Suppressor macrophage treated with lipopolysaccharide for 1 hour (primary cell): Measurements from ENCODE around the gene STOX2.
"Not testable (repeated sequence)": the region's sequence is repeated elsewhere in the genome, so short reads cannot be mapped to it uniquely, and the experiment has no call there.

ENCODE experiments used
- DNase-seq, 3 donors: peaks; one replicate each; pipeline ENCODE4 v3.0.0-alpha.2; 2020 to 2022

The STOX2 gene

DNA sequence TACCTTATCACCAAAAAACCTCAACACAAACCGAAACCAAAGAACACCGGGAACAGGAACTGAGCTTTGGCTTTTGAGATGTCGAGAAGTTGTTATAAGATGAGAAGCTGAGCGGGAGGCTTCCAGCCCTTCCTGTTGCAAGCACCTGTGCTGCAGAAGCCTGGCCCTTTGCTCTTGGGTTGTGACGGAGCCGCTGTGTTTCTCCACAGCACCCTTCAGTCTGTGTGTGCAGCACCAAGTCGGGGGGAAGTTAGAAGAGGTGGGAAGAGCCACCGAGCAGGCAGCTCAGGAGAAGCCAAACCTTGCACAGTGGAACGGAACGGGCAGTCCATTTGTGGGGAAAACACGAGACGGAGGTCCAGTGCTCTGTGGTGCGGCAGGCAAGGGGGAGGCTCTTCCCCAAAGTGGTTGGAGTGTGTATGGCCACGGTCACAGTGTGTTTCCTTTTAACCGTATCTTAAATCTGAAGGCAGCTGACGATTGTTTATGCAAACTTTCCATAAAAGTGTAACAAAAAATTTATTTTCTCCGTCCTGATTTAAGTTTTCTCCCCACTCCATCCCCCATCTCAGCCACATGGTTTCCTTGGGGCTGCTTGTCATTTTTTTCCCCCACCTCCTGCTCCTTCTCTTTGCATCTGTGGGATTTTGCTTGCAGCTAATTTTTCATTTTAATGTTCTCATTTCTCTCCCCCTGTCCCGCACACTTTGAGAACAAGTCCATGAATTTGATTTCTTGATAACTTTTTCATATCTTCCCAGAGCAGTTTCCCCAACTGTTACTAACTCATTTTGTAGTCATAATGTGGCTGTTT, 123.7 kb downstream of the STOX2 start:
- DNase-seq, result peak; percentile 21 to 38 (median 23)

DNA sequence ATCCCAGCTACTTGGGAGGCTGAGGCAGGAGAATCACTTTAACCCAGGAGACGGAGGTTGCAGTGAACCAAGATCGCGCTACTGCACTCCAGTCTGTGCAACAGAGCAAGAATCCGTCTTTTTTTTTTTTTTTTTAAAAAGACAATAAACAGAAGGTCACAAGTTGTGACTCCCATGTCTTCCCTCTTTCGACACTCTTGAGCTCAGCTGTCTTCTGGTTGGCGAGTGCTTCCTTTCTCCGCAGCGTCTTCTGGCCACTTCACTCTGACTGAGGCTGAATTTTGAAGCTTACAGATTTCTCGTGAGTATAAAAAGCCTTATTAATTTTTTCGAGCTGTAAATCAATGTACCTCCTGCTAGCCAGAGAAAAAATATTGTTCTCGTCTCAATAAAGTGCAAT, 124.9 kb downstream of the STOX2 start:
- DNase-seq, result peak; percentile 18 to 53 (median 35)

DNA sequence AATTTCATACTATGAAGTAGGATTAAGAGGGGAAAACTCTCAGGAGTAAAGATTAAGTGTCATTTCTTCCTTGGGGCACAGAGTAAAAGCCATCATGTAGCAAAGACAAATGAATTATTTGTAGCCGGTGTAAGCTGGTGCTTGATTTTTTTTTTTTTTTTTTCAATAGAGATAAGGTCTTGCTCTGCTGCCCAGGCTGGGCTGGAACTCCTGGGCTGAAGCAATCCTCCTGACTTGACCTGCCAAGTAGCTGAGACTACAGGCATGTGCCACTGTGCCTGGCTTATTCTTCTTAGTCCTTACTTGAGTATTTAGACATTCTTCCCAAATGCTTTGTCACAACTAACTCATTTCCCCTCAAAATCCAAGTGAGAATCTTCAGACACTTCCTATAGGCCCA, 125.7 kb downstream of the STOX2 start:
- no peak for DNase-seq

DNA sequence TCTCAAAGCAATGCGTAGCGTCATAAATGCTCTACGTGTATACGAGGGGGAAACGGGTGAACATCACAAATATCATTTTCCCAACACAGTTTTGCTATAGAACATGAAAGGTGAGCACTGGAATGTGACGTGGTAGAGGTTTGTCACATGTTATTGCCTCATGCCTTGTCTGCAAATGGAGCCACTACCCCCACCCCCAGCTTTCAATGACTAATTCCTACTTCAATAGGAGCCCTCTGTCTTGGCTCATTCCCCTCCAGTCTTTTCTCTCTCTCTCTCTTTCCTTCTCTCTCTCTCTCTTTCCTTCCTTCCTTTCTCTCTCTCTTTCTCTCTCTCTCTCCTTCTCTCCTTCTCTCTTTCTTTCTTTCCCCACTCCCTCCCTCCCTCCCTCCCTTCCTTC, 127.0 kb downstream of the STOX2 start:
- DNase-seq, result no peak

DNA sequence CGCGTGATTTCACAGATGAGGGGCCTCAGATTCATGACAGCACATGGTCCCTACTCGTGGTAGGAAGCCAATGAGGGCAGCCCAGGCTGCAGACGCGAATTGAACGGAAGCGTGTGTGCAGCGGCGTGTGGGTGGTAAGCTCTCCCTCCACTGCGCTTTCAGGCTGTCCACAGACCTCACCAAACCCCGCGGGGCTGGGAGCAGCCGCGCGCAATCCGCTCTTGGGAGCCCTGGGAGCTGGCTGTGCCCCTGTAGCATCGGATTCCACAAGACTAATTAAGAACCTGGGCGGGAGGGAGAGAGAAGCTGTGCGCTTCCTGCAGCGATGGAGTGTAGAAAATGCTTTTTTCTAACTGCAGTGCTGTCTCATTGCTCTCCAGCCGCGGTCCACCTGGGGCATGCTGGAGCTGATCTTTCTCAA, 134.9 kb downstream of the STOX2 start:
- DNase-seq, result peak; percentile 26 to 39 (median 30)

DNA sequence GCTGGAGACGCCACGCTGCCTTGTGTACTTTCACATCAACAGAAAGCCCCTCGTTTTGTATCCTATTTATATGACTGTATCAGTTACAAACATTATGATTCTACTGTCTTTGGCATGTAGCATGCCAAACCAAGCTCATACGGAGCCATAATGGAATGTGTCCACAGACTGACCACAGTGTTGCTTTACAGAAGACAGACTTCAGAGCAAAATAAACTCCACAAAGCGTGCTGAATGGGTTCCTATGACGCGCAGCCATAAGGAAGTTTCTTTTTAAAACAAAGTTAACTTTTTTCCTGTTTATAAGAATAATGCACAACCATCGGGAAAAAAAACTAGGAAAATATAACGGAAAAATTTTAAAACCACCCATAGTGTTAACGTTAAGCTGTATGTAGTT, 136.0 kb downstream of the STOX2 start:
- no peak for DNase-seq

DNA sequence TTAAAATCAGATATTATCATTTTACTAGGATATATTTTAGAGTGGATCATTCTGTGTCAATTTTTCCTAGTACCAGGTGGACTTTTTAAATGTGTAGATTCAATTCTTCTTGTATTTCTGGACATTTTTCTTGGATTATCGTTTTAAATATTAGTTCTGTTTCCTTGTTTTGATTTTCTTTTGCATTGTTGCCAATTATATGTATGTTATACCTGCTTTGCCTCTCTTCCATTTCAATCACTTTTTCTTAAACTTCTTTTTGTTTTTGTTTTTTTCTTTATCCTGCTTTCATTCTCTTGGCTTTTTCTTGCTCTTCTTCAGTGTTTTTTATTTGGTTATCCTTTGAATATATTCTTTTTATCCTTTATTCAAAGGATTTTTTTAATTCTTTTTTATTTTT, 141.0 kb downstream of the STOX2 start:
- DNase-seq, result no peak

DNA sequence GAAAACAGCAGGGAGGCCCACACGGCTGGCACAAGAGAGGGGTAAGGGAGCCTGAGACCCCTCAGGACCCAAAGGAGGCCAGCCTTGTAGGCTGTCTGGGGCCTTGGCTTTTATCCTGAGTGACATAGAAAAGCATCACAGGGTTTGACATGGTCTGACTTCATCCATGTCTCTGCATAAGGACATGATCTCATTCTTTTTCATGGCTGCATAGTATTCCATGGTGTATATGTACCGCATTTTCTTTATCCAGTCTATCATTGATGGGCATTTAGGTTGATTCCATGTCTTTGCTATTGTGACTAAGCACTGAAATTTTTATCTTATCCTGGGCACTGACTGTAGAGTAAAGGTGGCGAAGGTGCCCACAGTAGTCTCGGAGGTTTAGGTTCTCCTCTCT, 146.2 kb downstream of the STOX2 start:
- DNase-seq, result not testable (repeated sequence)

DNA sequence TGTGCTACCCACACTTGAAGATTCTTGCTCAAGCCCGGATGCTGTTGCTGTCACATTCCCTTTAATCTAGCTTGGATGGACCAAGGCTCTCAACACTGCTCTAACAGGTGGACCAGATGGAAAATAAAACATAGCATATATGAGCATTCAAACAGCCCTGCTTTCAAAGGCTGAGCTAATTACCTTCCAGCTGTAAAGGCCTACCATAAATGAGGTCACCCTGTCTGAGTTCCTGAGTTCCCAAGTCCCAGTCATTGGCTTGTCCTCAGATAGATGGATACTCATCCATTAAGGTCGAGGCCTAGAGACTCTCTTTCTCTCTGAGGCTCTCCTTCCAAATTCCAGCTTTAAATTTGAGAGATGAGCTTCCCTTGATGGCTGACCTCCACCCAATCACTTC, 147.5 kb downstream of the STOX2 start:
- DNase-seq, result no peak

DNA sequence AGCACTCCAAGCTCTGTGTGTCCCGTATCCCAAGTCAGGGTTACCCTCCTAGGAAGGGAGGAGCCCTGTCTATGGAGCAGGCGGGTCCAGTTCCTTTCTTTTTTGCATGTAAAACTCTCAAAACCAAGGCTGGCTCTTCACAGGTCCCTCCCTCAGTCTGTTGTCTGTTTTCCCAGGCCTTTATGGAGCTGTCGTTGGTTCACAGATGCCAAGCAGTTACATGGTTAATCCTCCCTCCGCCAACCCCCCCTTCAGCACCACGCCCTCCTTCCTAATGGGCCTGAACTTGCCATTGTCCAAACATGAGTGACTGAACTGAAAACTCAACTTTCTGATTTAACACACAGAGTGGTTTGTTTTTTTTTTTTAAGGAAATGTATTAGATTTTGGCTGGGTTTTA, 148.3 kb downstream of the STOX2 start:
- DNase-seq, result no peak

DNA sequence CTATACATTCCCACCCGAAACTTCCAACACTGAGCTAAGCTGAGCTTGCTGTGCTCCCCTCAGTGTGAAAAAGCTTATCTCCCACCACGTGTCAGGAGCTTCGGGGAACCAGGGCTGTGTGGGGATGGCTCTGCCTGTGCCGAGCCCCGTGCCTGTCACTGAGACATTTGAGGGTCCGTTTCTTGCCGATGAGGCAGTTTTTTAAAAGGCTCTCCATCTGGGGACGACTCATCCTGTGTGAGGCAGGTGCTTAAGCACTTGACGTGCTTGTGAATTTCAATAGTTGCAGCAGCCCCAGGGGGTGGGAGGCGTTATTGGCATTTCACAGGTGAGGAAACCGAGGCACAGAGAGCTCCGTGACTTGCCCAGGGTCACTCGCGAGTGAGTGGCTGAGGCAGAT, 151.8 kb downstream of the STOX2 start:
- DNase-seq, result no peak

DNA sequence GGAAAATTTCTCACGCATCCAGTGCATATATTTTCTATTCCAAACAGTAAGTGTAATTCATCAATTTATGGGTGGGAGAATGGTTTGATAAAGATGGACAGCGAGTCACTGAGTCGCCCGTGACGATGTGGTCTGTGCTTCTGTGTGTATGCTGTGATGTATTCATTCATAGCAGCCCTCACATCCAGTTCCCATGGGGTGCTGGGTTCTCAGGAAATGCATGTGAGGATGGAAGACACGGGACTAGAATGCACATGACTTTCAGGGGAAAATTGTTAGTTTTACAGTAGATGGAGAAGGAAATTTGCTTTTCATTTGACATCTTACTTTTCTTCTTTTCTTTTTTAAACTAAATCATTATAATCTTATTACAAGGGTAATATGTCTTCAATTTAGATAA, 152.9 kb downstream of the STOX2 start:
- no peak for DNase-seq

DNA sequence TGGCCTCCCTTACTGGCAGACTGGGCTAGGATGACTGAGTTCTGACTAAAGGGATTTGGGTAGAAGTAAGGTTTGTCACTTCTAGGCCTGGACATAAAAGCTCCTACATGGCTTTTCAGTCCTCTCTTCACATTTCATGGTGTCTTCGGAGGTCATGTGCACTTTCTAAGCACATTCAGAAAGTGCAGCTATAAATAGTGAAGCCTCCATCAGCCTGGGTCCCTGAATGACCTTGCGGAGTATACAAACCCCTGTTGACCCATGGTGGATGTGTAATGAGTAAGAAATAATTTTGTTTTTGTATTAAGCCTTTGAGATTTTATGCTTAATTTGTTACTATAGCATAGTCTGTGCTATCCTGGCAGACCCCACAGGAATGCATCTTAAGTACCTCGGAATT, 154.0 kb downstream of the STOX2 start:
- no peak for DNase-seq

DNA sequence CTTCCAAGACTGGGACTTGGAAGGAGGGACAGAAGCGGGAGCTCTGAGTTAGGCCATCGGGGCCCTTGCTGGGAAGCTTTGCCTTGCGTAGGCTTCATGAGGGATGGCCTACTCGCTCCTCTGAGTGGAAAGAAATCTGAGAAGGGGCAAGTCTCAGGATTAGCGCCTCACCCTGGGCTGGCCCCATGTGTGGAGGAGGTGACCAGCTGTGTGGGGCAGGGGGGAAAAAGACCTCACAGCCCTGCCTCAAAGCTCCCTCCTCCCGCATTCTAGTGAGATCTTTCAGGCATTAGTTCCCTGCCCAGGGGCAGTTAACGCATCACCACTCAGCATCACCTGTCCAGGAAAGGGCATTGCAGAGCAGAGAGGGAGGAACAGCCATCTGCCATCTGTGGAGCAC, 156.5 kb downstream of the STOX2 start:
- no peak for DNase-seq

DNA sequence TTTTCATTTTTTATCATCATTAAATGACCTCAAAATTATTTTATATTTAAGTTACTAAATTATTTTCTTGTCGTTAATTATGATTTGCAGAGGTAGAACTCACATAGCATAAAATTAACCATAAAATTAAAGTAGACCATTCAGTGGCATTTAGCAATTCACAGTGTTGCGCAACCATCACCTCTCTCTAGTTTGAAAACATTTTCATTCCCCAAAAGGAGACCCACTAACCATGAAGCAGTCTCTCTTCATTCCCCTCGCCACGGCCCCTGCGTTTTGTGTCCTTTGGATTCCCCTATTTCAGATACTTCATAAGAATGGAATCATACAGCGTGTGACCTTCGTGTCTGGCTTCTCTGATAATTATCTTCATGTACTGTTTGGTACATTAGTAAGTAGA, 157.7 kb downstream of the STOX2 start:
- no peak for DNase-seq

DNA sequence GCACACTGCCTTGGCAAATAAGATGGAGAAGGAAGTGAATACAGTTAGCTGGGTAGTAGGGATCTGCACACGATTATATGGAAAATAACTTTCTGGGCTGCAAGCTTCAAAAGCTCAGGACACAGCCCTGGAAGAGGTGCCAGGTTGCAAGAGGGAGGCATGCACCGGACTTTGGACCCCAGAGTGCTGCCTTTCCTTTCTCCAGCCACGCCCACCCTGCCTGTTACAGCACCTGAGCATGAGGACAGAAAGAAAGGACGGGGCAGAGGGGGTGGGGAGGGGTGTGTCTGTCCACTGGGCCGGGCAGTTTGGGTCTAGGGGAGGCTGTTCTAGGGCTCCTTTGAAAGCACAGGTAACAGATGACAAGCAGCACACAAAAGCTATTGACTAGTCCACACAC, 159.8 kb downstream of the STOX2 start:
- no peak for DNase-seq

DNA sequence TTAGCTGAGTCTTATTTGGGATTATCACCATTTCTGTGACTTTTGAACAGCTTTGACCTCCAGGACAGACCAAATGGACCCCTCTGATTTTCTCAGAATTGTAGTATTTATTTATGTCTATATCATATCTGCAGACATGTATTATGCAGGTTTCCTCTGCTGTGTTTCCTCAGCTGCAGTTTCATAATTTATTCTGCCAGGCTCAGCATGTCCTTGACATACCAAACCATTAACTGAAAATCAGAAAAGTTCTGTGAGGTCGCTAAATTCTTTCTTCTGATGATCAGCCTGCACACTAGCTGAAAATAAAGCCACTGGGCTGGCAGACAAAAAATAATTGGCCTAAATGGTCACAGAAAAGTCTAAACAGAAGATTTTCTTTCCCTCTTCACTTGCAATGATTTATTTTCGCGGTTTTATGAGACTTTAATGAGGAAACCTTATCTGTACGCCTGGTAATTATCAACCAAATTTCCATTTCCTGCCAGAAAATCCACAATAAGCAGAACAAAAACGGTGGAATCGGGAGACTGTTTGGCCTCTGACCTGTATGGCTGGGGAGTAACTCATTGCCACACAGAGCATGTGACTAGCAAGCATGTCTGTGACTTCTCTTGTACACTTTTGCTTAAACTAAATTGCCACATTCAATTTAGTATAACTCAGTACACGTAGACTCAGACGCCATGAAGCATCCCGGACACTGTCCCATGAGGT, 161.6 kb downstream of the STOX2 start:
- DNase-seq, result no peak

DNA sequence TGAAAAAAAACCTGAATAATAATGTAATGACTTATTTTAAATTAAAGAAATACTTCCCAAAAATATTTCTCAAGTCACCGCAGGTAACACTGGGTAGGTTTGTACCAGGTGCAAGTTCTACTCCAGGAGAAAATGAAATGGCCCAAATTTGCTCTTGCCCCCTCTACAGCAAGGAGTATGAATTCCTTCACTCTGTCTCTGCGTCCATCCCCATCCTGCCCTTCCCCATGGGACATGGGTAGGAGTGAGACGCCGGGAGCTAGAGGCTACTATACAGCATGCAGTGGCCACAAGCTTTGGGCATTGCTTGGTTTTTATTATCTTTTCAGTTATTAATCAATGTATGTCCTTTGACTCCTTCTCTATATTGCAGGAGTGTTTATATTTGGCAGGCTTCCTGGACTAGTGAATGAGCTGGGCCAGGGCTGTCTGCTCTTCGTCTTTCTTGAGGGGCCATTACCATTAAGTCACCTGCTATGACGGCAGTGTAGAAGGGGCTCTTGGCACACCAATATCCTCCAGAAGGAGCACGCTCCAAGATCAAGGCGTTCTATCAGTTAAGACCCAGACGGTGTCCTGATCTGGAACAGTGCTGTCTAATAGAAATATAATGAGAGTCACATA, 162.9 kb downstream of the STOX2 start:
- no peak for DNase-seq
